Upper lobe of right lung (tissue), 1 donor: ENCODE results near the gene SUN5. TPM values are rescaled to one million over a fixed set of nuclear protein-coding genes. Genes with fewer than 3 reads are reported as not detected.

Experiments
- ATAC-seq: fragments of 200-7000 bp; cut with Tn5 transposase; one replicate; pipeline ENCODE4 v1.9.1; 2020; ENCODE audit warnings: mild to moderate bottlenecking, moderate library complexity
- DNase-seq: peaks from one replicate; pipeline ENCODE4 v3.0.0-alpha.2; 2020
- H3K27ac ChIP-seq: fragments of 200-600 bp; one replicate; pipeline ENCODE4 v1.8.0; 2022
- H3K27me3 ChIP-seq: fragments of 200-600 bp; one replicate; pipeline ENCODE4 v1.8.0; 2022; ENCODE audit warnings: mild to moderate bottlenecking
- H3K36me3 ChIP-seq: fragments of 200-600 bp; one replicate; pipeline ENCODE4 v1.8.0; 2022
- H3K4me1 ChIP-seq: fragments of 200-600 bp; one replicate; pipeline ENCODE4 v1.8.0; 2022
- H3K4me3 ChIP-seq: fragments of 200-600 bp; one replicate; pipeline ENCODE4 v1.8.0; 2022; ENCODE audit warnings: mild to moderate bottlenecking
- H3K9me3 ChIP-seq: fragments of 200-600 bp; one replicate; pipeline ENCODE4 v1.8.0; 2022
- CTCF ChIP-seq: fragments of 200-600 bp; IDR thresholded peaks from one replicate; pipeline ENCODE4 v1.8.0; 2022; ENCODE audit warnings: antibody characterized with exemption
- intact Hi-C: fragments of 100-400 bp; cut with DNase I; formaldehyde crosslinking; loops from one replicate; pipeline ENCODE4 v1.11.0; 2022
- total RNA-seq: library from RNA; stranded (reverse); fragmentation: NEBNext Ultra II Directional; extraction: Animal tissue kit (Norgen Biotek cat#: 25700); gene quantifications from one replicate; pipeline ENCODE4 v1.2.1, GENCODE V29; 2021
- donor health status: DM: no; HTN: yes; CAD: no; lungs with severe emphysema.

Gene SUN5
- total RNA-seq, 1 donor from 2014 or later, result not detected

- no peak for ATAC-seq
- no peaks in the 10 kb centered on the region for H3K9me3 ChIP-seq
- H3K36me3 ChIP-seq, result no peaks in the 10 kb centered on the region
- no peak overlapping the region for H3K27ac ChIP-seq
- H3K4me3 ChIP-seq, result no peak overlapping the region
- intact Hi-C loops, result no loop called here
- no peak for DNase-seq
- no peak for TF ChIP-seq CTCF
- no peaks in the 10 kb centered on the region for H3K4me1 ChIP-seq
- H3K27me3 ChIP-seq, result no peaks in the 10 kb centered on the region
These were observed 19.4 kb downstream of the SUN5 start for GRCh38 chr20:32984631-32985354.

DNA sequence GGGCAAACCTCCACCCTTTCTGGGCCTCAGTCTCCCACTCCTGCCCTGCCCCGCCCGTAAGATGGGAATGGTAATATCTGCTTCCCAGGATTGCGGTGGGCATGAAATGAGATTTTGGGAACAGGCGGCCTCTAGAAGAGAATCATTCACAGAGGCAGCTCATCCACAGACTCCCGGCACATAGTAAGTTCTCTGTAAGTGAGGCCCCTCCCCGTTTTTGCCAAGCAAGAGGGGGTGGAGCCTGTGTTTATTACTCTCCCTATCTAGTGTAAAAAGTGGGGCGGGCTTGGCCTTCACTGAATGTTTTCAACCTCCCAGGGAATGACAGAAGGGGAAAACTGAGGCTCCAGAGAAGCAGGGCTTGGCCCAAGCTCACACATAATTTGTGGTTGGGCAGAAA is 20.0 kb downstream of the SUN5 start:
- H3K4me1 ChIP-seq, result no peaks in the 10 kb centered on the region
- no peak for TF ChIP-seq CTCF
- no peak overlapping the region for H3K27ac ChIP-seq
- no peaks in the 10 kb centered on the region for H3K27me3 ChIP-seq
- DNase-seq (no peak), ATAC-seq (no peak)
- H3K36me3 ChIP-seq, result no peaks in the 10 kb centered on the region
- intact Hi-C loops, result no loop called here
- H3K9me3 ChIP-seq, result no peaks in the 10 kb centered on the region
- H3K4me3 ChIP-seq, result no peak overlapping the region

DNA sequence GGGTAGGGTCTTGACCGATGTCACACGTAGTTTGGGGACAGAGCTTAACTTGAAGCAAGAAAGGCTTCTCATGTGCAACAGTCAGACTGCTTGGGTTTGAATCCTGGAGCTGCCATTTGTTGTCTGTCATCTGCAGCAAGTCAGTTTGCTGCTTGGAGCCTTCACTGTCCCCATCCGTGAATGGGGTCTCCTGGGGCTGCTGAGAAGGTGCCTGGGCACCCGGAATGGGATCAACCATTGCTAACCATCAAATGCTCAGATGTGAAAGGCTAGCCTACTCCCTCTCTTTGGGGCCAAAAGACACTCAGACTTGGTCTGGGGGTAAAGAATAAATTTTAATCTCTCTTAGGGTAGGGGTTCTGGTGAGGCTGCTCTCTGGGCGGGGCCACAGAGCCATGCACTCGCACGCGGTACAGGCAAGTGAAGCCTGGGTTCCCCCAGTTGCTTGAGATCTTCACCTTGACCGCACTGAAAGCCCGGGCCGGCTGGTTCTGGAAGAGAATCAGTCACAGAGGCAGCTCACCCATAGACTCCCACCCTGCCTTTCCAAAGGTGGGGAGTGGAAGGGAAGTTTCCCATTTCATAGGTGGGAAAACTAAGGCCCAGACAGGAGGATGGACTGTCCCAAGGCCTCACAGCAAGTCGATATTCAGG is 20.6 kb downstream of the SUN5 start:
- TF ChIP-seq CTCF, result no peak
- no peaks in the 10 kb centered on the region for H3K9me3 ChIP-seq
- peak; percentile 41 for DNase-seq
- no peaks in the 10 kb centered on the region for H3K36me3 ChIP-seq
- no peak for ATAC-seq
- H3K27me3 ChIP-seq, result no peaks in the 10 kb centered on the region
- H3K27ac ChIP-seq, result no peak overlapping the region
- intact Hi-C loops, result no loop called here
- no peak overlapping the region for H3K4me3 ChIP-seq
- H3K4me1 ChIP-seq, result no peaks in the 10 kb centered on the region

GRCh38 chr20:32982617-32983458 is 21.4 kb downstream of the SUN5 start:
- Histone ChIP-seq H3K36me3 (no peaks in the 10 kb centered on the region), H3K4me3 (no peak overlapping the region), H3K9me3 (no peaks in the 10 kb centered on the region), H3K27me3 (no peaks in the 10 kb centered on the region), H3K4me1 (no peaks in the 10 kb centered on the region), H3K27ac (no peak overlapping the region)
- ATAC-seq (no peak), DNase-seq (peak; percentile 45)
- intact Hi-C loops, result no loop called here
- no peak for TF ChIP-seq CTCF

- no peak for DNase-seq
- no peak for ATAC-seq
- intact Hi-C loops, result no loop called here
These were observed 23.2 kb downstream of the SUN5 start for GRCh38 chr20:32980990-32981389.

More at GRCh38 chr20:32980990-32981389, 23.2 kb downstream of the SUN5 start:
- no peak for TF ChIP-seq CTCF
- no peaks in the 10 kb centered on the region for H3K36me3 ChIP-seq
- H3K4me3 ChIP-seq, result no peak overlapping the region
- H3K4me1 ChIP-seq, result no peaks in the 10 kb centered on the region
- no peak overlapping the region for H3K27ac ChIP-seq
- no peaks in the 10 kb centered on the region for H3K9me3 ChIP-seq
- H3K27me3 ChIP-seq, result no peaks in the 10 kb centered on the region
